ENCODE data around the gene GPC5.
"Not testable (repeated sequence)": the region's sequence is repeated elsewhere in the genome, so short reads cannot be mapped to it uniquely, and the experiment has no call there.

GPC5 gene

DNA sequence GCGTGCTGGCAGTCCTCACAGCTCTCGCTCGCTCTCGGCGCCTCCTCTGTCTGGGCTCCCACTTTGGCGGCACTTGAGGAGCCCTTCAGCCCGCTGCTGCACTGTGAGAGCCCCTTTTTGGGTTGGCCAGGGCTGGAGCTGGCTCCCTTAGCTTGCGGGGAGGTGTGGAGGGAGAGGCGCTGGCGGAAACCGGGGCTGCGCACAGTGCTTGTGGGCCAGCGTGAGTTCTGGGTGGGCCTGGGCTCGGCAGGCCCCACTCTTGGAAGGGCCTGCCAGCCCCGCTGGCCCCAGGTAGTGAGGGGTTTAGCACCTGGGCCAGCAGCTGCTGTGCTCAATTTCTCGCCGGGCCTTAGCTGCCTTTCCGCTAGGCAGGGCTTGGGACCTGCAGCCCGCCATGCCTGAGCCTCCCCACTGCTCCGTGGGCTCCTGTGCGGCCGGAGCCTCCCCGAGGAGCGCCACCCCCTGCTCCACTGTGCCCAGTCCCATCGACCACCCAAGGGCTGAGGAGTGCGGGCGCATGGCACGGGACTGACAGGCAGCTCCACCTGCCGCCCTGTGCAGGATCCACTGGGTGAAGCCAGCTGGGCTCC lies 892.4 kb downstream of the GPC5 start:
- DNase-seq (ENCODE audit: low read depth): not testable (repeated sequence)

DNA sequence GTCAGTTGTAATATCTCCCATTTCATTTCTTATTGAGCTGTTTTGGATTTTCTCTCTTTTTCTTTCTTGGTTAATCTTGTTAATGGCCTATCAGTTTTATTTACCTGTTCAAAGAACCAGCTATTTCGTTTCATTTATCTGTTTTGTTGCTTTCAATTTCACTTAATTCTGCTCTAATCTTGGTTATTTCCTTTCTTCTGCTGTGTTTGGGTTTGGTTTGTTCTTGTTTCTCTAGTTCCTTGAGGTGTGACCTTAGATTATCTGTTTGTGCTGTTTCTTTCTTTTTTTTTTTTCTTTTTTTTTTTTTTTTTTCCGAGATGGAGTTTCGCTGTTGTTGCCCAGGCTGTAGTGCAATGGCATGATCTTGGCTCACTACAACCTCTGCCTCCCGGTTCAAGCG lies 896.1 kb downstream of the GPC5 start:
- not testable (repeated sequence) for DNase-seq (ENCODE audit: low read depth)

- DNase-seq (ENCODE audit: low read depth): not testable (repeated sequence)
Observed at GRCh38 chr13:92296154-92296671, 897.8 kb downstream of the GPC5 start.

GRCh38 chr13:92297971-92298942 lies 899.8 kb downstream of the GPC5 start:
- DNase-seq (ENCODE audit: low read depth): no peak

GRCh38 chr13:92300651-92301050 lies 902.2 kb downstream of the GPC5 start:
- DNase-seq (ENCODE audit: low read depth): no peak

- no peak for DNase-seq (ENCODE audit: low read depth)
Observed at GRCh38 chr13:92303428-92303827, 905.0 kb downstream of the GPC5 start.

- no peak for DNase-seq (ENCODE audit: low read depth)
Observed at GRCh38 chr13:92307752-92308151, 909.3 kb downstream of the GPC5 start.

DNA sequence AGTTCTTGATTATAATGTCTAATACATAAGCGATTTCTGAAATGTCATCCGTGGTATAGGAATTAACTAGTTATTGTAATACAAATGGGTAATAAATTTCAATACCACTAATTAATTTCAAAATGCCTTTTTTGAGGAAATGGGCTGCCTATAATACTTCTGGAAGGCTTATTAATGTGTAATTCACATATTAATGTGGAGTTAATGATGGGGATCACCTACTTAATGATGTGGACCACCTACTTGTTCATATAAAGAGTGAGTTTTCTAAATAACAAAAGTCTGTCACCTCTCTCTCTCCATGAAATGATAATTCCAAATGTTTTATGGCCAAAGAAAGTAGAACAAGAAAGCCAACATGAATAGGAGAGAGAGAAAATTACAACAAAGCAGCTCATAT lies 914.4 kb downstream of the GPC5 start:
- no peak for DNase-seq (ENCODE audit: low read depth)

DNA sequence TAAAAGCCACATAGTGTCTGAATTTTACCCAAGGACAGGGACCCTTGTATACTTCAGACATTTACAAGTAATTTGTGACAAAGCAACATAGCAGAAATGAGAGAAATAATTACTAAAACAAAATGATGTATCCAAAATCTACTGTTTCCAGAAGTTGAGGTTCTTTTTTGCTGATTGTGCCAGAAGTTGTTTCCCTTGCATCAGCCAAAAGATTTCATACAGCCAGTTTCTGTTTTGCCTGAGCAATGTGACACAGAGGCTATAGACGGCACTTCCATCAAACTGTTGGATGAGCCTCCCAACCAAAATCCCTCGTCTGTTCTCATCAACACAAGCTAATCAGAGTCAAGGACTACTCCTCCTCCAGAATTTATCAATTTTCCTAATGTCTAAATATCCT lies 915.0 kb downstream of the GPC5 start:
- DNase-seq (ENCODE audit: low read depth): no peak

DNA sequence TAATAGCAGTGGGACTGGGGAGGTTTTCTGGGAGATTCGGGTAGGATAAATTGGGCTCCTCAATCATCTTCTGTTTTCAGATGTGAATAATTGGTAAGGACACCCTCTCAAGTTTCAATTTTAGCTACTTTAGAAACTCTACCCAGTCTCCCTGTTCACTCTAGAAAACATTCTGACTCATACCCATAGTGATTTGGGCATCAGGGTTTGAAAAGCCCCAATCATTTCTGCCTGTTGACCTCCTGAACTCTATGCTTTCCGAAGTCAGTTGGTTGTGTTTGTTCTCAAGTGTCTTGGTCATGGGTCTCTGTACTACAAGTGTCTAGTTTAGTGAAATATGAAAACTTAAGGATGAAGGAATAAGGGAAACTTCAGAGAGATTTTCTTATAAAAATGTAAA lies 916.8 kb downstream of the GPC5 start:
- no peak for DNase-seq (ENCODE audit: low read depth)

DNA sequence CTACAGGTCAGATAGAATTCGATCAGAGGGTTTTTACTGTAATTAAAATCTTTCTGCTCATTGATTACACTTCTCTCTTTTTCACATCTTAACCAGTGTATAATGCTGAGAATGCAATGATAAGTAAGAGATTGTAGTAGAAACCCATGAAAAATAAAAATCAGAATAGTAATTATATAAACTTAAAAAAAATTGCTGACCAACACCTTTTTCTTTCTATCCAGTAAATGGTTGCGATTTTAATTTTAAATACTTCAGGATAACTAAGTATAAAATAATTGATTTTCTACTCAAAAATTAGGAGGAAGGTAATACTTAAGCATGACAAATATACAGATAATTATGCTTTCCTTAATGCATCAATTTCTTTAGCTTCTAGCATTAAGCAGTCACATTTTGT lies 917.6 kb downstream of the GPC5 start:
- no peak for DNase-seq (ENCODE audit: low read depth)

DNA sequence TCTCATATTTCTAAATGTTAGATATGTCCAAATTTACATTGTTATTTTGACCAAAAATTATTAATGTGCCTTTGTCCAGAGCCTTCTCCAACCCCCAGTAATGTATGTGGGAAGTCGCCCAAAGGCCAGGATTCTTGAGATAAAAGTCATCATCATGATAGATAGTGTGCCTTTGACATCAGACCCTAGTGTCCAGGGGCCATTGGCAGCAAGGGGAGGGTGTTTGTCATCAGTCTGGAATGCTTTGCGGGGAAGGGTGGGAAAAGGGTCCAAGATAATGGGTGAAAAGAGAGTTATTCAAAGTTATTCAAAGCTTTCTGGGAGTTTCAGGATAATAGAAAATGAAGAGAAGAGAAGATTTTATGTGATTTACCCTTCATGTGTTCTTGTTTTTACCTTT lies 918.6 kb downstream of the GPC5 start:
- DNase-seq (ENCODE audit: low read depth): no peak

DNA sequence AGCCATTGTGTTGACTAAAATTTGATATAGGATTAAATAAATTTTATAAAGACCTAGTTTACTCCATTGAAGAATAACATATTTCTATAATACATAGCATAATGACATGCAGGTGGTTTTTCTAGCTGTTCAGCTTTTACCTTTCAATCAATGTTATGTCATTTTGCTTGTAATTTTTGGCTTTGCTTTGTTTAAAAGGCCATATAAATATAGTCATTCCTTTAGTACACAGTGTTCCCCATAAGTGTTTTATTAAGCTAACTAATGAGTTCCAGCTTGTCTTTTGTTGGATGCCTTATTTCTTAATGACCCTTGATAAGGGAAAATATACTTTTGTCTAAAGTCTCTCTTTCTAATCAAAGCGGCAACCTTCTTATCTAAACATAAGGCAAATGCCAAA lies 921.9 kb downstream of the GPC5 start:
- DNase-seq (ENCODE audit: low read depth): no peak

DNA sequence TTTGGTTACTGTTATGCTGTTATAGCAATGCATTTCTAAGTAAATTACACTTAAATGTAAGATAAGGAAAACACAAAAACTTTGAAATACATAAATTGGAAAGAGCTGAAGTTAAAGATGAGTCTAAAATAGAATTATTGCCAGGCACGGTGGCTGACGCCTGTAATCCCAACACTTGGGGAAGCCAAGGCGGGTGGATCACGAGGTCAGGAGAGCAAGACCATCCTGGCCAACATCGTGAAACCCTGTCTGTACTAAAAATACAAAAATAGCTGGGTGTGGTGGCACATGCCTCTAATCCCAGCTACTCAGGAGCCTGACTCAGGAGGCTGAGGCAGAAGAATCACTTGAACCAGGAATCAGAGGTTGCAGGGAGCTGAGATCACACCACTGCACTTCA lies 922.8 kb downstream of the GPC5 start:
- DNase-seq (ENCODE audit: low read depth): no peak

DNA sequence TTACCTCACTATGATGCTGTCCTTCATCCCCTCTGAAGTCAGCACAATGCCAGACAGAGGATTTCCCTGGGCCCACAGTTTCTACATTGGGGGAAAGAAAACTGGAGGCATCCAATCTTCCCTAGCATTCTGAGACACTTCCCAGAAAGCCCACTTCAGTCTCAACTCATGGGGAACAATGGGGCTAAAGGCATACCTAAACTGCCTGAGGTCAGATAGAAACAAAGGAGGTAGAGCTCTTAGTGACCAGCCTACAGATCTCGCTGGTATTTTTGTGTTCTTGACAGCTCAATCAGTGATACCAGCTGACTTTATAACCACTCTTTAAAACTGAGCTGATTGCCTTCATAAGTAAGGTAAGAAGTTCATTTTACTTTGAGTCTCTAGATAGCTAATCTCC lies 947.2 kb downstream of the GPC5 start:
- DNase-seq (ENCODE audit: low read depth): no peak

DNA sequence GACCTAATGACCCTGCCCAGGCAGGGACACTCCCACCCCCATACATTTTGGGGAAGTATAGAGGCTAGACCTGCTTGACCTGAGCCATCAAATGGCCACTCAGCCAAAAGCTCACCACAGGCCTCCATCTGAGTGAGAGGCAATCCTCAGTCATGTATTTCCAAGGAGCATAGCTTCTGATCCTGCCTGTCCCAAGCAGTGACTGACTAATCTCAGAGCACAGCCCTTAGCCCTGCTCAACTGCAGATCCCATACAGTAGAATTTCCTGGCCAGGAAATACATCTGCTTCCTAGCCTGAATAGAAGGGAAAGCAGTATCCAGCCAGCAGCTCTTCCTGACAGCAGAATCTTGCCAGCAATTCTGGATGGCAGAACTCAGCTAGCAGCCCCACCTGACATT lies 947.6 kb downstream of the GPC5 start:
- no peak for DNase-seq (ENCODE audit: low read depth)

- DNase-seq (ENCODE audit: low read depth): no peak
Observed at GRCh38 chr13:92354583-92354982, 956.2 kb downstream of the GPC5 start.

DNA sequence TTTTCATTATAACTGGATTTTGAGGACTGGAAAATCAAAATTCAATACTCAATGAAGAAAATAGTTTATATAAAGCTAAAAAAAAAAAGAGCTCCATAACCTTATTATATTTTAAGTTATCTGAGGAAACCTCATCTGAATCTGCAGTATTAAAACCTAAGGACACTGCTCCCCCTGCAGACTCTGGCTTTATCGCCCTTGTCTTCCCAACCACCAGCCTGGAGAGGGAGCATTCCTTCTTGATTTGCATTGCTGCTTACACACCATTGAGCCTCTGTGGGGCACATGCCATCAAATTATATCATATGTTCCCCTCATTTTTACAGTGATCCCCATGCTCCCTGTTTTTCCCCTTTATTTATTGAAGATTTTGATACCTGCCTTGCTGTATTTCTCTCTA lies 956.8 kb downstream of the GPC5 start:
- DNase-seq (ENCODE audit: low read depth): no peak

- no peak for DNase-seq (ENCODE audit: low read depth)
Observed at GRCh38 chr13:92362717-92363116, 964.3 kb downstream of the GPC5 start.

DNA sequence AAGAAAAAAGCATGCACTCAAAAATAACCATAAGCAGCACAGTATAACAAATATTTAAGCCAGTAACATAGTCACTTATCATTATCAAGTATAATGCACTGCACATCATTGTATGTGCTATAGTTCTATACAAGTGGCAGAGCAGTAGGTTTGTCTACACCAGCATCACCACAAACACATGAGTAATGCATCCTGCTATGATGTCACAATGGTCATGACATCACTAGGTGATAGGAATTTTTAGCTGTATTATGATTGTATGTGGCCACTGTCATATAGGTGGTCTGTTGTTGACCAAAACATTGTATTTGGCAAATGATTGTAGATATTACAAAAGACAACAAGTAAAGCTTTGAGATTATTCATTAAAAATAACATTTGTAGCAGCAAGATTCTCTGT lies 967.5 kb downstream of the GPC5 start:
- DNase-seq (ENCODE audit: low read depth): no peak

DNA sequence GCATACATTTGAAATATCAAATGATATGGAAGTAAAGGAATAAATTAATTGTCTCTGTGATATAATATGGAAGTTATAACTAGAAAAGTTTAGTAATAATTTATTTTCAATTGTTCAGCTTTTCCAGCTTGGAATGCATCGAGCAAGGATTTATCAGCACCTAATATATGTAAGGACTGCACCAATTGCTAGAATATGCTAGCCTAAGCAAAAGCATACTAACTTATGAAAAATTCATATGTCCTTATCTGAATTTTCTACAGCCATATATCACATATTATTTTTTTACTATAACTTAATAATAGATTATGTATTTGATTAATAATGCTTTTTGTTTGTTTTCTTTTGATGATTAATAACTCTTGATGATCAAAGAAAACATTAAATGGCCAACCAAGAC lies 979.0 kb downstream of the GPC5 start:
- no peak for DNase-seq (ENCODE audit: low read depth)

DNA sequence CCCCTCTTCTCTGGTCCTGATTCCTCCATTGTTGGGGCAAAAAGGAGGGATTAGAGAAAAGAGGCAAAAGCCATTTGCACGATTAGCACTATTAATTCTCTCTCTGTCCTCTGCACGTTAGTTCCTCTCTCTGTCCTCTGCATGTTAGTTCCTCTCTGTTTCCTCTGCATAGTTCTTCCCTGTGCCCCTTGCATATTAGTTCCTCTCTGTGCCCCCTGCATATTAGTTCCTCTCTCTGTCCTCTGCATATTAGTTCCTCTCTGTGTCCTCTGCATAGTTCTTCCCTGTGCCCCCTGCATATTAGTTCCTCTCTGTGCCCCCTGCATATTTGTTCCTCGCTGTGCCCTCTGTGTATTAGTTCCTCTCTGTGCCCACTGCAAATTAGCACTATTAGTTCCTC lies 981.0 kb downstream of the GPC5 start:
- no peak for DNase-seq (ENCODE audit: low read depth)

GRCh38 chr13:92384410-92384809 lies 986.0 kb downstream of the GPC5 start:
- no peak for DNase-seq (ENCODE audit: low read depth)

Data from stimulated activated CD8-positive, alpha-beta memory T cell treated with anti-CD3 and anti-CD28 coated beads, Interleukin-7, amount 100 ng/mL, for 24 hours (primary cell).